ENCODE measurements around the gene VSIG2.

Gene VSIG2

GRCh38 chr11:124745270-124745834 is 6.7 kb downstream of the VSIG2 start:
- H3K36me3 ChIP-seq (ENCODE audit: control insufficient read depth, low read depth, low read length): no peaks in the 10 kb centered on the region
- H3K27ac ChIP-seq (ENCODE audit: low read length): no peak overlapping the region
- peak overlapping the region; percentile 87 for H3K4me3 ChIP-seq (ENCODE audit: low read length)
- no peak overlapping the region for H3K9ac ChIP-seq (ENCODE audit: low read length)
- H3K27me3 ChIP-seq (ENCODE audit: control insufficient read depth, insufficient read depth, low read length): peaks cover 100% of the 10 kb centered on the region
- no peaks in the 10 kb centered on the region for H3K9me3 ChIP-seq (ENCODE audit: control insufficient read depth, low read depth, low read length)
- H3K4me1 ChIP-seq (ENCODE audit: control insufficient read depth, low read depth, low read length): peaks cover 15% of the 10 kb centered on the region

DNA sequence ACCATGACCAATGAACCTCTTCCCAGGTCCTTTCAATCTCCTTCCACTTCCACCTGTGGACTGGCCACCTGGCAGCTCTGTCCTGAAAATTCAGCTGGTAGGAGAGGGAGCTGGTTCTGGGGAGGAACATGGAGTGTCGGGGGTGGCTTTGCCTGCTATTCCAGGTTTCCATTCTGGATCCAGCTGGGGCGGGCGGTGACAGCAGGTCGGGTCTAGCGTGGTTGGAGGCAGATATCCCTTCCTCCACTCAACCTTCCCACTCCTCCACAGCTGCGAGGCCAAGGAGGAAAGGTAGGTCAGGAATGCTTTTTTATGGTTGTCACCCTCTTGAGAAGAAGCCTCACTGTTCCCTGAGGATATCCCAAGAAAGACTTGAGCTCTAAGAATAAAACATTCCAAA is 9.0 kb downstream of the VSIG2 start:
- H3K4me1 ChIP-seq (ENCODE audit: control insufficient read depth, low read depth, low read length): peaks cover 18% of the 10 kb centered on the region
- no peak overlapping the region for H3K9ac ChIP-seq (ENCODE audit: low read length)
- no peaks in the 10 kb centered on the region for H3K9me3 ChIP-seq (ENCODE audit: control insufficient read depth, low read depth, low read length)
- no peaks in the 10 kb centered on the region for H3K36me3 ChIP-seq (ENCODE audit: control insufficient read depth, low read depth, low read length)
- H3K27ac ChIP-seq (ENCODE audit: low read length): no peak overlapping the region
- H3K27me3 ChIP-seq (ENCODE audit: control insufficient read depth, insufficient read depth, low read length): peaks cover 96% of the 10 kb centered on the region
- H3K4me3 ChIP-seq (ENCODE audit: low read length): no peak overlapping the region

DNA sequence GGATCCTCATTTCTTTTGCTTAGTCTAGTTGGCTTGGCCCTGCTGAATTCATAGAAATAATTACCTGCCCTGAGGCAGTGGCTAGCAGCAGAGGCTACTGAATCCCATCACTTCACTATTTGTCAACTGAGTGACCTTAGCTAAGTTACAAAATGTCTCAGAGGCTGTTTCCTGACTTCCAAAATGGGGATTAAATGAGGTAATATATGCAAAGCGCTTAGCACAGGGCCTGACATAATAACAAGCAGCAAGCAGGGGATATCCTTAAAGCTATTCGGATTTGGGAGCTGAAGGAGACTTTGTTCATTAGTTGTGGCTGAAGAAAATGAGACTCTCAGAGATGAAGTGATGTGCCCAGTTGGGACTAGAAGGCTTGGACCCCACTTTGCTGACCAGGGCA is 9.5 kb downstream of the VSIG2 start:
- no peaks in the 10 kb centered on the region for H3K9me3 ChIP-seq (ENCODE audit: control insufficient read depth, low read depth, low read length)
- H3K4me1 ChIP-seq (ENCODE audit: control insufficient read depth, low read depth, low read length): peaks cover 18% of the 10 kb centered on the region
- H3K36me3 ChIP-seq (ENCODE audit: control insufficient read depth, low read depth, low read length): no peaks in the 10 kb centered on the region
- no peak overlapping the region for H3K27ac ChIP-seq (ENCODE audit: low read length)
- H3K27me3 ChIP-seq (ENCODE audit: control insufficient read depth, insufficient read depth, low read length): peaks cover 96% of the 10 kb centered on the region
- H3K9ac ChIP-seq (ENCODE audit: low read length): no peak overlapping the region
- H3K4me3 ChIP-seq (ENCODE audit: low read length): no peak overlapping the region

DNA sequence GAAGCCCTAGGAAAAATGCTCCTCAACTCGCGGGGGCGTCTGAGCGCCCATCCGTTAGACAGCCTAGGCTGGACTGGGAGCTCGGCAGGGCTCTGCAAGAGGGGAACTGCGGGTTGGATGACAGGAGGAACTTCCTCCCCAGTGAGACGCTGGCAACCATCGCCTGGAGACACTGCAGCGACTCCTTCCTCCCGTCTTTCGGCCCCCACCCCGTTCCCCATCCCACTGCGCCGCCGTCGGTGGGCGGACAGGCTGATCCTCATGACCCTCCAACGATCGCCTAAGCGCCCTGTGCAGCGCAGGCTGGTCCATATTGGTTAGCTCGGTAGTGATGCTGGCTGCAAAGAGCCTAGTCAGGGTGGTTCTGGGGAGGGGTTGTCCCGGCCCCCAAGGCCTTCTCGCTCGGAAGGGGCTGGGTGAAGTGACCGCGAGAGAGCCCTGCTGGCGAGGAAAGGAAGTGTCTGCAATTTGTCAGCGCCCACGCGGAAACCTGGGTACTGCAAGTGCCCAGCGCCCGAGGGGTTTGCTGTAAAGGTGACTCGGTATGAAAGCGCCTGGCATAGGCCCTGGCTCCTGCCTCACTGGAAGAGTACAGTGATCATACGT is 11.7 kb downstream of the VSIG2 start:
- Histone ChIP-seq H3K4me3 (ENCODE audit: low read length) (peak overlapping the region; percentile 56), H3K27ac (ENCODE audit: low read length) (no peak overlapping the region), H3K9ac (ENCODE audit: low read length) (no peak overlapping the region), H3K4me1 (ENCODE audit: control insufficient read depth, low read depth, low read length) (peaks cover 12% of the 10 kb centered on the region), H3K36me3 (ENCODE audit: control insufficient read depth, low read depth, low read length) (no peaks in the 10 kb centered on the region), H3K9me3 (ENCODE audit: control insufficient read depth, low read depth, low read length) (no peaks in the 10 kb centered on the region), H3K27me3 (ENCODE audit: control insufficient read depth, insufficient read depth, low read length) (peaks cover 88% of the 10 kb centered on the region)

- Histone ChIP-seq H3K4me1 (ENCODE audit: control insufficient read depth, low read depth, low read length) (peaks cover 8% of the 10 kb centered on the region), H3K9ac (ENCODE audit: low read length) (peak within 1 kb of the TSS; percentile 6), H3K36me3 (ENCODE audit: control insufficient read depth, low read depth, low read length) (no peaks in the 10 kb centered on the region), H3K4me3 (ENCODE audit: low read length) (peak within 1 kb of the TSS; percentile 56), H3K27me3 (ENCODE audit: control insufficient read depth, insufficient read depth, low read length) (peaks cover 88% of the 10 kb centered on the region), H3K27ac (ENCODE audit: low read length) (no peak within 1 kb of the TSS), H3K9me3 (ENCODE audit: control insufficient read depth, low read depth, low read length) (no peaks in the 10 kb centered on the region)
These were observed 12.4 kb downstream of the VSIG2 start, which contains the start of gene NRGN for GRCh38 chr11:124739479-124740276. NRGN (plus strand) TSS chr11:124739942; CDS start chr11:124740085, 143 bp downstream.

DNA sequence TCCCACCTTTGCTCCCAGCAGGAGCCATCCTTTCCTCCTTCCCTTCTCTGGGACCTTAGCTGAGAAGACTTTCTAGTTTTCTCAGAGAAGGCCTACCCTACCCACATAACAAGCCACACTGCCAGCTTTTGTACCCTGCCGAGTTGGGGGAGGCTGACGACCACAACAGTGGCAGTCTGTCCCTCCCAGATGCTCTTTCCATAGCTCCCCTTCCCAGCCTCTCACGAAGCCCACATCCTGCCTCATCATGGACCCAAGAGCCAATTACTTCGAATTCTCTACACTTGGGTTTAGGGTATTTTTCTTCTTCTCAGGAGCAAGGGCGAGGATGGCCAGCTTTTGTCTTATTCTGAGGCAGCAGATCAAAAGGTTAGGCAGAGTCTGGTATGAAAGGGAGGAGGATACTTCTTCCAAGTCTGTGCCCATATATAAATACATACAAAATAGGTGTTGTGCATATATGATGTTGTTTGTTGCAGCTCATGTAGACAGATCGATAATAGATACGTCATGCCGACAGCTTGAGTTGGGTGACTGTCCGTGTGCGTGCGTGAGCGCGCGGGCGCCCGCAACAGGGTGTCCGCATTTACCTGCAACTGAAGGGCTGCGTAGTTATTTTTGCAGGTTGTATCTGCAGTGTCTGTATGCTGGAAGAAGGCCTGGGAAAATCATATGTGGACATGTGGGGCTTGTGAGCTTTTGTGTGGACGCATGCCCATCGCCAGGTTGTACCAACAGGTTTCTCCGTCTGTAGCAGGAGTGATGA is 13.2 kb downstream of the VSIG2 start:
- no peak overlapping the region for H3K27ac ChIP-seq (ENCODE audit: low read length)
- H3K9ac ChIP-seq (ENCODE audit: low read length): peak overlapping the region; percentile 6
- no peaks in the 10 kb centered on the region for H3K9me3 ChIP-seq (ENCODE audit: control insufficient read depth, low read depth, low read length)
- no peaks in the 10 kb centered on the region for H3K36me3 ChIP-seq (ENCODE audit: control insufficient read depth, low read depth, low read length)
- peaks cover 8% of the 10 kb centered on the region for H3K4me1 ChIP-seq (ENCODE audit: control insufficient read depth, low read depth, low read length)
- peak overlapping the region; percentile 56 for H3K4me3 ChIP-seq (ENCODE audit: low read length)
- peaks cover 85% of the 10 kb centered on the region for H3K27me3 ChIP-seq (ENCODE audit: control insufficient read depth, insufficient read depth, low read length)

DNA sequence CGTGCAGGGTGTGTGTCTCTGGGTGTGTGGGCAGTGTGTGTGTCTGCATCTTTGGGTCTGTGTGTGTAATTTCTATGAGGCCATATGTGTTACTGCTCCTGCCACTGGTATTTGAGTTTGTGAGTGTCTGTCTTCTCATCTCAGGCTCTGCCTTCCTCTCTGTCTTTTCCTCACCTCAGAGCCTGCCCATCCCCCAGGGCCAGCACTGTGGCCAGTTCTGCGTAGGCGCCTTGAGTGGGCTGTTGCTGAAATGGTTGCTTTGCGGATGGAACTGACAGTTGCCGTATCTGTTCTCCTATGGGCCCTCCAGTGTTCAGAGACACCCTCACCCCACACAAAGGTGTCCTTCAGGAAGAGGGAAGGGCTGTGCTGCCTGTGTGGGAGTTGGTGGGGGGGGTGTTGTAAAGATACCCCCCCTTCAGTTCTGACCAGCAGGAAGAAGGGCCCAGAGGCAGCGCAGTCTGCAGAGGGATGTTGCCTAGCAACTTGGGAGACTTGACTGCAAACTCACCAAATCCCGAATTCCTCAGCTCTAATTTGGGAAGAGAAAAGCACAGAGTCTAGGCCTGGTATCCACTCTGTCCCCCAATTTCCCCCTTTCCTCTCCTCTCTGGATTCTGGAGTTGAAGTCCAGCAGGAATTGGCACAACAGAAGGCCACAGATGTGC is 14.3 kb downstream of the VSIG2 start:
- peaks cover 8% of the 10 kb centered on the region for H3K4me1 ChIP-seq (ENCODE audit: control insufficient read depth, low read depth, low read length)
- H3K36me3 ChIP-seq (ENCODE audit: control insufficient read depth, low read depth, low read length): no peaks in the 10 kb centered on the region
- no peak overlapping the region for H3K9ac ChIP-seq (ENCODE audit: low read length)
- no peak overlapping the region for H3K27ac ChIP-seq (ENCODE audit: low read length)
- no peak overlapping the region for H3K4me3 ChIP-seq (ENCODE audit: low read length)
- no peaks in the 10 kb centered on the region for H3K9me3 ChIP-seq (ENCODE audit: control insufficient read depth, low read depth, low read length)
- H3K27me3 ChIP-seq (ENCODE audit: control insufficient read depth, insufficient read depth, low read length): peaks cover 73% of the 10 kb centered on the region

- Histone ChIP-seq H3K27me3 (ENCODE audit: control insufficient read depth, insufficient read depth, low read length) (peaks cover 63% of the 10 kb centered on the region), H3K27ac (ENCODE audit: low read length) (no peak overlapping the region), H3K9ac (ENCODE audit: low read length) (no peak overlapping the region), H3K4me3 (ENCODE audit: low read length) (no peak overlapping the region), H3K9me3 (ENCODE audit: control insufficient read depth, low read depth, low read length) (no peaks in the 10 kb centered on the region), H3K36me3 (ENCODE audit: control insufficient read depth, low read depth, low read length) (no peaks in the 10 kb centered on the region), H3K4me1 (ENCODE audit: control insufficient read depth, low read depth, low read length) (peaks cover 8% of the 10 kb centered on the region)
These were observed 15.3 kb downstream of the VSIG2 start for GRCh38 chr11:124736736-124737135.

DNA sequence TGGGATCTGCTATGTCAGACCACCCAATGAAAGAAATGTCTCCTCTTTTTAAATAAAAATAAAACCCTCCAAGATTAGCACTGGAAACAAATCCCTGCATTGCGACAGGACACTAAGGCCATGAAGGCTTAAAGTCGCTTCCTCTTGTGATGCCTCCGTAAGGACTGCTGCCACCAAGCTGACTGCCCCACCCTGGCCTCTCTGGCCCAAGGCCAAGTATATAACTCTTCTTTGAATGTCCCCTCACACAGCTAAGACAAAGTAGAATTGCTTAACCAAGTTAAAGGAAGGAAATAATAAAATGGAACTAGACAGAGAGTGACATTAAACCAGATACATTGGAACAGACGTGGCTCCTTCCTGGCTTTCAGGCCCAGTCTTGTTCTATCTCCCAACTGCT is 19.8 kb downstream of the VSIG2 start:
- no peak overlapping the region for H3K9ac ChIP-seq (ENCODE audit: low read length)
- no peaks in the 10 kb centered on the region for H3K36me3 ChIP-seq (ENCODE audit: control insufficient read depth, low read depth, low read length)
- H3K27ac ChIP-seq (ENCODE audit: low read length): no peak overlapping the region
- H3K9me3 ChIP-seq (ENCODE audit: control insufficient read depth, low read depth, low read length): no peaks in the 10 kb centered on the region
- no peak overlapping the region for H3K4me3 ChIP-seq (ENCODE audit: low read length)
- H3K27me3 ChIP-seq (ENCODE audit: control insufficient read depth, insufficient read depth, low read length): peaks cover 21% of the 10 kb centered on the region
- H3K4me1 ChIP-seq (ENCODE audit: control insufficient read depth, low read depth, low read length): no peaks in the 10 kb centered on the region

- H3K9ac ChIP-seq (ENCODE audit: low read length): no peak overlapping the region
- no peak overlapping the region for H3K27ac ChIP-seq (ENCODE audit: low read length)
- H3K36me3 ChIP-seq (ENCODE audit: control insufficient read depth, low read depth, low read length): no peaks in the 10 kb centered on the region
- H3K27me3 ChIP-seq (ENCODE audit: control insufficient read depth, insufficient read depth, low read length): peaks cover 12% of the 10 kb centered on the region
- H3K4me1 ChIP-seq (ENCODE audit: control insufficient read depth, low read depth, low read length): peaks cover 15% of the 10 kb centered on the region
- no peak overlapping the region for H3K4me3 ChIP-seq (ENCODE audit: low read length)
- H3K9me3 ChIP-seq (ENCODE audit: control insufficient read depth, low read depth, low read length): no peaks in the 10 kb centered on the region
These were observed 22.5 kb downstream of the VSIG2 start for GRCh38 chr11:124729571-124729970.

DNA sequence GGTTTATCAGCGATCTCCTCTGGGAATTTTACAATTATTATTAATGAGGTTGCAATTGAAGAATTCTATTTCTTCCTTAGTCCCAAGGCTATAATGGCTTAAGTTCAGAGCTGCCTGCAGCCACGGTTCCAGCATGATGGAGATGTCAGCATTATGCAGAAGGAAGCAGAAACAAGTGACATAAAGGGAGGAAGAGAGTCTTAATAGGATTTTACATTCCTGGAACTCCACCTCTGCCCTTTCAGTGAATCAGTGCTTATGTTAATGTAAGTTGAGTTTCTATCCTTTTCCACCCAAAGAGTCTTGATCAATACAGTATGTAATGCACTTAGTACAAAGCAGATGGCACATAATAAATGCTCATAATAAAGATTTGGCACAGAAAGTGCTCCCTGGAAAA is 23.9 kb downstream of the VSIG2 start:
- no peaks in the 10 kb centered on the region for H3K36me3 ChIP-seq (ENCODE audit: control insufficient read depth, low read depth, low read length)
- H3K4me3 ChIP-seq (ENCODE audit: low read length): no peak overlapping the region
- peaks cover 24% of the 10 kb centered on the region for H3K27me3 ChIP-seq (ENCODE audit: control insufficient read depth, insufficient read depth, low read length)
- peaks cover 15% of the 10 kb centered on the region for H3K4me1 ChIP-seq (ENCODE audit: control insufficient read depth, low read depth, low read length)
- H3K27ac ChIP-seq (ENCODE audit: low read length): no peak overlapping the region
- no peaks in the 10 kb centered on the region for H3K9me3 ChIP-seq (ENCODE audit: control insufficient read depth, low read depth, low read length)
- H3K9ac ChIP-seq (ENCODE audit: low read length): no peak overlapping the region

Data from iPS-18a (cell line).